Type B pancreatic cell (in vitro differentiated cells): Measurements from ENCODE around the gene JOSD2. TPM values are rescaled to one million over a fixed set of nuclear protein-coding genes. Genes with fewer than 3 reads are reported as not detected.

ENCODE experiments used
- DNase-seq: peaks from one replicate; pipeline ENCODE4 v3.0.0; 2021; ENCODE audit warnings: mixed read lengths; ENCODE audit not compliant: unreplicated experiment; ENCODE audit errors: extremely low spot score
- H3K27ac Mint-ChIP-seq: 2 replicates; pipeline ENCODE4 v1.8.0; 2021; ENCODE audit warnings: mild to moderate bottlenecking, mixed read lengths
- H3K27me3 Mint-ChIP-seq: 2 replicates; pipeline ENCODE4 v1.8.0; 2021; ENCODE audit warnings: mixed read lengths
- H3K36me3 Mint-ChIP-seq: 2 replicates; pipeline ENCODE4 v1.8.0; 2021; ENCODE audit warnings: mixed read lengths
- H3K4me1 Mint-ChIP-seq: one replicate; pipeline ENCODE4 v1.8.0; 2021; ENCODE audit warnings: mixed read lengths; ENCODE audit not compliant: unreplicated experiment
- H3K4me3 Mint-ChIP-seq: 2 replicates; pipeline ENCODE4 v1.8.0; 2021; ENCODE audit warnings: mild to moderate bottlenecking, mixed read lengths
- H3K9me3 Mint-ChIP-seq: 2 replicates; pipeline ENCODE4 v1.8.0; 2021; ENCODE audit warnings: mixed read lengths
- CTCF ChIP-seq: fragments of 200-600 bp; sonication (generic); conservative IDR thresholded peaks from 2 replicates; pipeline ENCODE4 v1.5.0; 2021; ENCODE audit warnings: antibody characterized with exemption, mild to moderate bottlenecking
- total RNA-seq: library from RNA; stranded (reverse); gene quantifications from 2 replicates; pipeline ENCODE4 v1.2.1, GENCODE V29; 2021; ENCODE audit warnings: low replicate concordance

Gene JOSD2
- total RNA-seq, 1 donor from 2014 or later = 16.2 TPM

GRCh38 chr19:50493171-50493570, 17.8 kb downstream of the JOSD2 start:
- Mint-ChIP-seq H3K9me3 (no peaks in the 10 kb centered on the region), H3K27ac (no peak overlapping the region), H3K4me3 (no peak overlapping the region), H3K36me3 (peaks cover 6% of the 10 kb centered on the region), H3K4me1 (peaks cover 17% of the 10 kb centered on the region), H3K27me3 (peaks cover 70% of the 10 kb centered on the region)
- no peak for DNase-seq
- TF ChIP-seq CTCF = no peak

- H3K4me3 Mint-ChIP-seq = no peak overlapping the region
- DNase-seq = no peak
- peak overlapping the region; percentile 8 for H3K27ac Mint-ChIP-seq
- peaks cover 6% of the 10 kb centered on the region for H3K36me3 Mint-ChIP-seq
- peaks cover 74% of the 10 kb centered on the region for H3K27me3 Mint-ChIP-seq
- H3K4me1 Mint-ChIP-seq = peaks cover 17% of the 10 kb centered on the region
- H3K9me3 Mint-ChIP-seq = no peaks in the 10 kb centered on the region
- no peak for TF ChIP-seq CTCF
Measured at GRCh38 chr19:50492303-50493052, 18.5 kb downstream of the JOSD2 start.

- Mint-ChIP-seq H3K27ac (no peak overlapping the region), H3K36me3 (peaks cover 13% of the 10 kb centered on the region), H3K27me3 (peaks cover 80% of the 10 kb centered on the region), H3K4me3 (no peak overlapping the region), H3K4me1 (peaks cover 17% of the 10 kb centered on the region), H3K9me3 (no peaks in the 10 kb centered on the region)
- no peak for DNase-seq
- no peak for TF ChIP-seq CTCF
Measured at GRCh38 chr19:50490991-50491472, 20.0 kb downstream of the JOSD2 start.

GRCh38 chr19:50490411-50490811, 20.6 kb downstream of the JOSD2 start:
- DNase-seq = no peak
- peaks cover 13% of the 10 kb centered on the region for H3K36me3 Mint-ChIP-seq
- peaks cover 77% of the 10 kb centered on the region for H3K27me3 Mint-ChIP-seq
- no peak overlapping the region for H3K4me3 Mint-ChIP-seq
- TF ChIP-seq CTCF = no peak
- H3K27ac Mint-ChIP-seq = no peak overlapping the region
- no peaks in the 10 kb centered on the region for H3K9me3 Mint-ChIP-seq
- H3K4me1 Mint-ChIP-seq = peaks cover 17% of the 10 kb centered on the region

GRCh38 chr19:50489461-50490011, 21.5 kb downstream of the JOSD2 start:
- H3K4me3 Mint-ChIP-seq = peak overlapping the region; percentile 39
- DNase-seq = no peak
- peaks cover 17% of the 10 kb centered on the region for H3K4me1 Mint-ChIP-seq
- peaks cover 10% of the 10 kb centered on the region for H3K36me3 Mint-ChIP-seq
- H3K27ac Mint-ChIP-seq = no peak overlapping the region
- H3K27me3 Mint-ChIP-seq = peaks cover 68% of the 10 kb centered on the region
- TF ChIP-seq CTCF = no peak
- H3K9me3 Mint-ChIP-seq = no peaks in the 10 kb centered on the region
